DND-41 (cell line): Measurements from ENCODE around the gene SPATA12.

Experiments
- ATAC-seq: fragments of 200-7000 bp; cut with Tn5 transposase; 3 replicates; pipeline ENCODE4 v1.9.1; 2021; ENCODE audit warnings: low read depth; ENCODE audit not compliant: insufficient read depth
- DNase-seq: peaks from one replicate; pipeline ENCODE4 v3.0.0-alpha.2; 2020
- H2AFZ ChIP-seq: 2 replicates; pipeline ENCODE4 v1.6.0; 2012; ENCODE audit warnings: low read depth, low read length
- H3K27ac ChIP-seq: 2 replicates; pipeline ENCODE4 v1.5.1; 2012; ENCODE audit warnings: low read length, inconsistent platforms
- H3K27me3 ChIP-seq: fragments of 200-600 bp; sonication (generic); 2 replicates; pipeline ENCODE4 v1.6.0; 2012; ENCODE audit warnings: low read length, mild to moderate bottlenecking, inconsistent platforms; ENCODE audit not compliant: insufficient read depth, poor library complexity
- H3K36me3 ChIP-seq: 2 replicates; pipeline ENCODE4 v1.5.1; 2012; ENCODE audit warnings: low read length, inconsistent platforms; ENCODE audit not compliant: insufficient read depth
- H3K4me1 ChIP-seq: 2 replicates; pipeline ENCODE4 v1.5.1; 2012; ENCODE audit warnings: mild to moderate bottlenecking, low read length; ENCODE audit not compliant: insufficient read depth
- H3K4me2 ChIP-seq: 2 replicates; pipeline ENCODE4 v1.6.0; 2012; ENCODE audit warnings: mild to moderate bottlenecking, moderate library complexity, low read length, inconsistent platforms; ENCODE audit not compliant: insufficient read depth
- H3K4me3 ChIP-seq, 2 experiments: fragments of 200-600 bp in 1 of 2; shearing (Covaris generic) in 1 of 2; 2 replicates each; pipeline ENCODE4 v1.5.1; 2012 to 2016; ENCODE audit warnings: inconsistent platforms in 2 of 2, low read length in 2 of 2, mild to moderate bottlenecking in 2 of 2, low read depth in 1 of 2, moderate library complexity in 1 of 2
- H3K79me2 ChIP-seq: 2 replicates; pipeline ENCODE4 v1.6.0; 2012; ENCODE audit warnings: low read length, inconsistent platforms; ENCODE audit not compliant: insufficient read depth
- H3K9ac ChIP-seq: 2 replicates; pipeline ENCODE4 v1.6.0; 2012; ENCODE audit warnings: low read depth, mild to moderate bottlenecking, inconsistent platforms, low read length, moderate library complexity
- H3K9me3 ChIP-seq: 2 replicates; pipeline ENCODE4 v1.5.1; 2012; ENCODE audit warnings: low read length, moderate library complexity, mild to moderate bottlenecking, inconsistent platforms; ENCODE audit not compliant: insufficient read depth, severe bottlenecking
- H4K20me1 ChIP-seq: 2 replicates; pipeline ENCODE4 v1.6.0; 2012; ENCODE audit warnings: low read length; ENCODE audit not compliant: insufficient read depth
- CTCF ChIP-seq: IDR thresholded peaks from 2 replicates; pipeline ENCODE4 v1.5.1; 2012; ENCODE audit warnings: borderline replicate concordance, low read length, moderate library complexity, mild to moderate bottlenecking; ENCODE audit not compliant: poor library complexity, severe bottlenecking; ENCODE audit errors: extremely low read depth
- EZH2 ChIP-seq: IDR thresholded peaks from 3 replicates; pipeline ENCODE4 v1.6.1; 2012; ENCODE audit warnings: borderline replicate concordance, low read depth, mild to moderate bottlenecking, moderate library complexity, low read length, inconsistent platforms; ENCODE audit not compliant: severe bottlenecking

The SPATA12 gene

GRCh38 chr3:57060089-57060821 lies at the start of gene SPATA12:
TSS of gene SPATA12 (plus strand) at chr3:57060664. CDS start at chr3:57073695, 13,031 bp downstream.
- peak; percentile 9 for DNase-seq
- Histone ChIP-seq H3K27me3 (no peaks in the 10 kb centered on the region), H3K4me2 (no peak within 1 kb of the TSS), H3K36me3 (no peaks in the 10 kb centered on the region), H4K20me1 (no peaks in the 10 kb centered on the region), H3K9me3 (no peaks in the 10 kb centered on the region), H3K79me2 (no peaks in the 10 kb centered on the region), H3K9ac (no peak within 1 kb of the TSS), H3K4me1 (no peaks in the 10 kb centered on the region), H3K27ac (no peak within 1 kb of the TSS), H3K4me3 (no peak within 1 kb of the TSS), H2AFZ (no peak within 1 kb of the TSS)
- TF ChIP-seq EZH2 (no peak), CTCF (no peak)
- peak; percentile 50; the same call in 2 of the 3 replicates for ATAC-seq

- Histone ChIP-seq H4K20me1 (no peaks in the 10 kb centered on the region), H2AFZ (no peak overlapping the region), H3K9me3 (no peaks in the 10 kb centered on the region), H3K4me2 (no peak overlapping the region), H3K4me3 (no peak overlapping the region), H3K27ac (no peak overlapping the region), H3K27me3 (no peaks in the 10 kb centered on the region), H3K36me3 (no peaks in the 10 kb centered on the region), H3K4me1 (peaks cover 20% of the 10 kb centered on the region), H3K9ac (no peak overlapping the region), H3K79me2 (no peaks in the 10 kb centered on the region)
- DNase-seq: no peak
- TF ChIP-seq CTCF (no peak), EZH2 (no peak)
- ATAC-seq: no peak
Observed at GRCh38 chr3:57011022-57011421, 49.4 kb upstream of the SPATA12 start.

GRCh38 chr3:57012847-57013246 lies 47.6 kb upstream of the SPATA12 start:
- Histone ChIP-seq H3K4me3 (no peak overlapping the region), H3K79me2 (no peaks in the 10 kb centered on the region), H4K20me1 (no peaks in the 10 kb centered on the region), H3K27ac (no peak overlapping the region), H3K36me3 (no peaks in the 10 kb centered on the region), H3K9me3 (no peaks in the 10 kb centered on the region), H2AFZ (no peak overlapping the region), H3K4me2 (no peak overlapping the region), H3K27me3 (no peaks in the 10 kb centered on the region), H3K9ac (no peak overlapping the region), H3K4me1 (peaks cover 8% of the 10 kb centered on the region)
- TF ChIP-seq EZH2 (no peak), CTCF (no peak)
- no peak for DNase-seq
- ATAC-seq: no peak

- no peaks in the 10 kb centered on the region for H3K79me2 ChIP-seq
- H3K9ac ChIP-seq: no peak overlapping the region
- no peak overlapping the region for H3K27ac ChIP-seq
- ATAC-seq (no peak), DNase-seq (no peak)
- no peak overlapping the region for H3K4me2 ChIP-seq
- no peaks in the 10 kb centered on the region for H3K9me3 ChIP-seq
- H3K36me3 ChIP-seq: no peaks in the 10 kb centered on the region
- no peaks in the 10 kb centered on the region for H3K4me1 ChIP-seq
- H4K20me1 ChIP-seq: no peaks in the 10 kb centered on the region
- H3K27me3 ChIP-seq: peaks cover 4% of the 10 kb centered on the region
- H2AFZ ChIP-seq: no peak overlapping the region
- TF ChIP-seq EZH2 (no peak), CTCF (no peak)
- no peak overlapping the region for H3K4me3 ChIP-seq
Observed at GRCh38 chr3:57015350-57015729, 45.1 kb upstream of the SPATA12 start.
